HL-60 (cell line): ENCODE measurements around the gene PTPRT.

ENCODE experiments used
- DNase-seq, 2 experiments: peaks; one replicate each; pipeline ENCODE4 v3.0.0-alpha.2; 2010 to 2020; ENCODE audit warnings: low read depth in 1 of 2, low spot score in 1 of 2
- H3K27ac ChIP-seq: fragments of 250-450 bp; sonication (Bioruptor Pico); replicated peaks from 2 replicates; pipeline ENCODE4 v1.5.1; 2020; ENCODE audit warnings: mild to moderate bottlenecking, moderate library complexity
- H3K27me3 ChIP-seq: fragments of 250-450 bp; sonication (Bioruptor Pico); 2 replicates; pipeline ENCODE4 v1.5.1; 2021; ENCODE audit warnings: mild to moderate bottlenecking, moderate library complexity; ENCODE audit not compliant: insufficient read depth, poor library complexity, severe bottlenecking
- H3K4me3 ChIP-seq: replicated peaks from 2 replicates; pipeline ENCODE4 v1.5.1; 2011; ENCODE audit warnings: mild to moderate bottlenecking, control low read depth, low read length; ENCODE audit not compliant: insufficient read depth
- GABPA ChIP-seq: IDR thresholded peaks from 2 replicates; pipeline ENCODE4 v1.6.1; 2012; ENCODE audit warnings: low read depth
- POLR2AphosphoS5 ChIP-seq: IDR thresholded peaks from 2 replicates; pipeline ENCODE4 v1.6.1; 2012; ENCODE audit warnings: low read depth
- SPI1 ChIP-seq: IDR thresholded peaks from 2 replicates; pipeline ENCODE4 v1.6.1; 2012; ENCODE audit warnings: low read depth, mild to moderate bottlenecking, borderline replicate concordance
- TF ChIP-seq, protein P1 (sequence below): IDR thresholded peaks from 2 replicates; pipeline ENCODE4 v1.6.1; 2012; ENCODE audit warnings: low read depth; ENCODE audit not compliant: insufficient replicate concordance
- TF ChIP-seq, protein P2 (sequence below): IDR thresholded peaks from one replicate; pipeline ENCODE4 v1.5.1; 2011; ENCODE audit warnings: low read length, control low read depth, inconsistent platforms; ENCODE audit not compliant: insufficient read depth

PTPRT gene

DNA sequence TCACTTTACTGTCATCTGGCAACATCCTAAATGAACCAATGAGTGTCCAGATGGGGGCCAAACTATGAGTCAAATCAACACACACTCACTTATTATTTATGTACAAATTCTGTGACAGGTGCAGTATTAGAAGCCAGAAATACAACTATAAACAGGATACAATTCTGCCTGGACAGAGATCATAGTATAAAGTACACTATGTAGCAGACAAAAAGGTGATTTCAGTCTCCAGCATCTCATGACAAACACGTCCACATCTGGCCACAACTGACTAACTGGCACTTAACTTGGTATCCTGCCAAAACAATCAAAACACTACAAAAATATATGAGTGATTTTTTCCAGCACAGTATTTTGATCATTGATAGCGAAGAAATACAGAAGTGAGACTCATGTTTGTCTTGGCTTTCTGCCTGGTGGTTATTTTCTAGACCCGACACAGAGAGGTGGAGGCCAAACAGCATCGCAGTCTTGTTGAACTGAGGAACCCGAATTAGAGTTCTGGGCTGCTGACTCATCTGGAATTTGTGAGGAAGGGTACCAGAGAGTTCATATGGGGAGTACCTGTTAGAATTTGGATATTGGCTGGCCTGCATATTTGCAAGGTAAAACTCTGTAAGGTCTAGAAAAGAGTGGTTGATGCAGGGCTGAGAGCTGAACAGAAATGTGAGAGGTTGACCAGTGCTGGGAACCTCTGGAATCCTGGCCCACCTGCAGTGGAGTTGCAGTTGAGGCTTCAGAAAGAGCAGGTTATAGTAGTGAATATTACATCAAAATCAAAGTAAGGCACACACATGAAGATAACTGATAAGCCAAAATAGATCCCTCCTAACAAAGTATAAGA, 475.2 kb downstream of the PTPRT start:
- H3K4me3 ChIP-seq: no peak overlapping the region
- H3K27ac ChIP-seq: no peak overlapping the region
- H3K27me3 ChIP-seq: no peaks in the 10 kb centered on the region
- no peak for TF ChIP-seq POLR2AphosphoS5
- no peak for TF ChIP-seq SPI1
- TF ChIP-seq GABPA: no peak
- TF ChIP-seq, protein P1, sequence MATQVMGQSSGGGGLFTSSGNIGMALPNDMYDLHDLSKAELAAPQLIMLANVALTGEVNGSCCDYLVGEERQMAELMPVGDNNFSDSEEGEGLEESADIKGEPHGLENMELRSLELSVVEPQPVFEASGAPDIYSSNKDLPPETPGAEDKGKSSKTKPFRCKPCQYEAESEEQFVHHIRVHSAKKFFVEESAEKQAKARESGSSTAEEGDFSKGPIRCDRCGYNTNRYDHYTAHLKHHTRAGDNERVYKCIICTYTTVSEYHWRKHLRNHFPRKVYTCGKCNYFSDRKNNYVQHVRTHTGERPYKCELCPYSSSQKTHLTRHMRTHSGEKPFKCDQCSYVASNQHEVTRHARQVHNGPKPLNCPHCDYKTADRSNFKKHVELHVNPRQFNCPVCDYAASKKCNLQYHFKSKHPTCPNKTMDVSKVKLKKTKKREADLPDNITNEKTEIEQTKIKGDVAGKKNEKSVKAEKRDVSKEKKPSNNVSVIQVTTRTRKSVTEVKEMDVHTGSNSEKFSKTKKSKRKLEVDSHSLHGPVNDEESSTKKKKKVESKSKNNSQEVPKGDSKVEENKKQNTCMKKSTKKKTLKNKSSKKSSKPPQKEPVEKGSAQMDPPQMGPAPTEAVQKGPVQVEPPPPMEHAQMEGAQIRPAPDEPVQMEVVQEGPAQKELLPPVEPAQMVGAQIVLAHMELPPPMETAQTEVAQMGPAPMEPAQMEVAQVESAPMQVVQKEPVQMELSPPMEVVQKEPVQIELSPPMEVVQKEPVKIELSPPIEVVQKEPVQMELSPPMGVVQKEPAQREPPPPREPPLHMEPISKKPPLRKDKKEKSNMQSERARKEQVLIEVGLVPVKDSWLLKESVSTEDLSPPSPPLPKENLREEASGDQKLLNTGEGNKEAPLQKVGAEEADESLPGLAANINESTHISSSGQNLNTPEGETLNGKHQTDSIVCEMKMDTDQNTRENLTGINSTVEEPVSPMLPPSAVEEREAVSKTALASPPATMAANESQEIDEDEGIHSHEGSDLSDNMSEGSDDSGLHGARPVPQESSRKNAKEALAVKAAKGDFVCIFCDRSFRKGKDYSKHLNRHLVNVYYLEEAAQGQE: no peak
- TF ChIP-seq, protein P2, sequence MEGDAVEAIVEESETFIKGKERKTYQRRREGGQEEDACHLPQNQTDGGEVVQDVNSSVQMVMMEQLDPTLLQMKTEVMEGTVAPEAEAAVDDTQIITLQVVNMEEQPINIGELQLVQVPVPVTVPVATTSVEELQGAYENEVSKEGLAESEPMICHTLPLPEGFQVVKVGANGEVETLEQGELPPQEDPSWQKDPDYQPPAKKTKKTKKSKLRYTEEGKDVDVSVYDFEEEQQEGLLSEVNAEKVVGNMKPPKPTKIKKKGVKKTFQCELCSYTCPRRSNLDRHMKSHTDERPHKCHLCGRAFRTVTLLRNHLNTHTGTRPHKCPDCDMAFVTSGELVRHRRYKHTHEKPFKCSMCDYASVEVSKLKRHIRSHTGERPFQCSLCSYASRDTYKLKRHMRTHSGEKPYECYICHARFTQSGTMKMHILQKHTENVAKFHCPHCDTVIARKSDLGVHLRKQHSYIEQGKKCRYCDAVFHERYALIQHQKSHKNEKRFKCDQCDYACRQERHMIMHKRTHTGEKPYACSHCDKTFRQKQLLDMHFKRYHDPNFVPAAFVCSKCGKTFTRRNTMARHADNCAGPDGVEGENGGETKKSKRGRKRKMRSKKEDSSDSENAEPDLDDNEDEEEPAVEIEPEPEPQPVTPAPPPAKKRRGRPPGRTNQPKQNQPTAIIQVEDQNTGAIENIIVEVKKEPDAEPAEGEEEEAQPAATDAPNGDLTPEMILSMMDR: no peak
- DNase-seq: no peak

- H3K27ac ChIP-seq: no peak overlapping the region
- no peaks in the 10 kb centered on the region for H3K27me3 ChIP-seq
- TF ChIP-seq, protein P1: no peak
- TF ChIP-seq POLR2AphosphoS5 (no peak), SPI1 (no peak), GABPA (no peak)
- TF ChIP-seq, protein P2: no peak
- no peak overlapping the region for H3K4me3 ChIP-seq
- DNase-seq: no peak
Observed at GRCh38 chr20:42708266-42708665, 481.4 kb downstream of the PTPRT start.

DNA sequence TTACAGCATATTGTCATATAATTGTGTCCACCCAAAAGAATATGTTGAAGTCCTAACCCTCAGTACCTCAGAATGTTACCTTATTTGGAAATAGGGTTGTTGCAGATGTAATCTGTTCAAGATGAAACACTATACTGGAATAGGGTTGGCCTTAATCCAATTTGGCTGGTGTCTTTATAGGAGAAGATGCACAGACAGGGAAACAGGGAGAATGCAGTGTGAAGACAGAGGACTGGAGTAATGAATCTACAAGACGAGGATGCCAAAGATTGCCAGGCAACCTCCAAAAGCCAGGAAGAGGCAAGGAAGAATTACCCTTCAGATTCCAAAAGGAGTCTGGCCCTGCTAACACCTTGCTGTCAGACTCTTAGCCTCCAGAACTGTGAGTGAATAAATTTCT, 482.9 kb downstream of the PTPRT start:
- Histone ChIP-seq H3K4me3 (no peak overlapping the region), H3K27me3 (no peaks in the 10 kb centered on the region), H3K27ac (no peak overlapping the region)
- no peak for TF ChIP-seq SPI1
- TF ChIP-seq POLR2AphosphoS5: no peak
- no peak for TF ChIP-seq GABPA
- TF ChIP-seq, protein P2: no peak
- TF ChIP-seq, protein P1: no peak
- DNase-seq: no peak
